ENCODE measurements around the gene SPAG9.

The SPAG9 gene

GRCh38 chr17:50935996-50936266 lies 184.7 kb downstream of the SPAG9 start:
- H3K4me3 ChIP-seq (ENCODE audit: low read depth in 1 of 2, low read length in 2 of 2) = no peak overlapping the region
- ATAC-seq (ENCODE audit: insufficient read depth, low read depth) = no peak
- no peak overlapping the region for H3K4me2 ChIP-seq (ENCODE audit: insufficient read depth, low read length)
- H2AFZ ChIP-seq (ENCODE audit: low read depth, low read length) = no peak overlapping the region
- H3K79me2 ChIP-seq (ENCODE audit: insufficient read depth, low read length) = no peaks in the 10 kb centered on the region
- DNase-seq = no peak
- H3K27me3 ChIP-seq (ENCODE audit: insufficient read depth, low read length, poor library complexity) = no peaks in the 10 kb centered on the region
- H3K9ac ChIP-seq (ENCODE audit: low read depth, low read length) = no peak overlapping the region
- no peaks in the 10 kb centered on the region for H3K36me3 ChIP-seq (ENCODE audit: insufficient read depth, low read length)
- no peak overlapping the region for H3K27ac ChIP-seq (ENCODE audit: low read length)
- no peaks in the 10 kb centered on the region for H4K20me1 ChIP-seq (ENCODE audit: insufficient read depth, low read length)
- TF ChIP-seq EZH2 (IDR thresholded peaks at IDR 0.05; ENCODE audit: borderline replicate concordance, low read depth, low read length, severe bottlenecking) = no peak
- TF ChIP-seq CTCF (IDR thresholded peaks at IDR 0.05; ENCODE audit: borderline replicate concordance, extremely low read depth, low read length, poor library complexity, severe bottlenecking) = no peak
- no peaks in the 10 kb centered on the region for H3K4me1 ChIP-seq (ENCODE audit: insufficient read depth, low read length)
- H3K9me3 ChIP-seq (ENCODE audit: insufficient read depth, low read length, severe bottlenecking) = no peaks in the 10 kb centered on the region

DNA sequence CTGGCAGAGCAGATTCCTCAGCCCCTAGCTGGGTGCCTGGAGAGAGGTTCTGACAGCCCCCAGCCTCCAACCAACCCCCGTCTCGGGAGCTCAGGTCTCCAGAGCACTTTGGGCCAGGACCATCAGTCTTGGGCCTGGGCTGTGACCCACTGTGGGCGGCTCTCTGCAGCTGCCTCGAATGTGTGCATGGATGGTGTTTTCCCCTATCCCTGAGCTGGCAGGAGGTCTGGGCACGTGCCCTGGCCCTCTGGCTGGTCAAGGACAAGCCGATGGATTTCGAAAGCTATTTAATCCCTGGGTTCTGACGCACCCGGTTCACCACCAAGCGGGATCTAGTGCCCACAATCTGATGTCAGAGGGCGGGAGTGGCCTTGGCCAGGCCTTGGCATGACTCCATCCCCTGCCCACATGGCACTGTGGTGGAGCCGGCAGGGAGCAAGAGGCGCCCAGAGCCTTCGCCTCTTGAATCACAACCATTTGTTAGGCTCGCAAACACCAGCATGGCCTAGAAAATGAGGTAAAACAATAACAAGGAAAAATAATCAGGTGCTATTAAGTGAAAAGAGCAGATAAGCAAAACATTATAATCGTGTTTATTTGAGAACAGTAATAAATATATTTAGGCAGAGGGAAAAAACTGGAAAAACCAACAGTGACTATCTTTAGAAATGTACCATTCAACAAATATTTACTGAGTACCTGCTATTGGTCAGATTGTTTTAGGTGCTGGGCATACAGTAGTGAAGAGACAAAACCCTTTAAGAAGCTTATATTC lies 185.3 kb downstream of the SPAG9 start:
- DNase-seq = no peak
- no peaks in the 10 kb centered on the region for H4K20me1 ChIP-seq (ENCODE audit: insufficient read depth, low read length)
- no peak for TF ChIP-seq EZH2 (IDR thresholded peaks at IDR 0.05; ENCODE audit: borderline replicate concordance, low read depth, low read length, severe bottlenecking)
- no peak for TF ChIP-seq CTCF (IDR thresholded peaks at IDR 0.05; ENCODE audit: borderline replicate concordance, extremely low read depth, low read length, poor library complexity, severe bottlenecking)
- no peaks in the 10 kb centered on the region for H3K27me3 ChIP-seq (ENCODE audit: insufficient read depth, low read length, poor library complexity)
- no peak overlapping the region for H3K4me3 ChIP-seq (ENCODE audit: low read depth in 1 of 2, low read length in 2 of 2)
- H3K9me3 ChIP-seq (ENCODE audit: insufficient read depth, low read length, severe bottlenecking) = no peaks in the 10 kb centered on the region
- no peaks in the 10 kb centered on the region for H3K79me2 ChIP-seq (ENCODE audit: insufficient read depth, low read length)
- no peak overlapping the region for H3K9ac ChIP-seq (ENCODE audit: low read depth, low read length)
- H3K36me3 ChIP-seq (ENCODE audit: insufficient read depth, low read length) = no peaks in the 10 kb centered on the region
- no peaks in the 10 kb centered on the region for H3K4me1 ChIP-seq (ENCODE audit: insufficient read depth, low read length)
- ATAC-seq (ENCODE audit: insufficient read depth, low read depth) = no peak; the same call in 2 of the 3 replicates
- no peak overlapping the region for H3K4me2 ChIP-seq (ENCODE audit: insufficient read depth, low read length)
- H3K27ac ChIP-seq (ENCODE audit: low read length) = no peak overlapping the region
- no peak overlapping the region for H2AFZ ChIP-seq (ENCODE audit: low read depth, low read length)

DNA sequence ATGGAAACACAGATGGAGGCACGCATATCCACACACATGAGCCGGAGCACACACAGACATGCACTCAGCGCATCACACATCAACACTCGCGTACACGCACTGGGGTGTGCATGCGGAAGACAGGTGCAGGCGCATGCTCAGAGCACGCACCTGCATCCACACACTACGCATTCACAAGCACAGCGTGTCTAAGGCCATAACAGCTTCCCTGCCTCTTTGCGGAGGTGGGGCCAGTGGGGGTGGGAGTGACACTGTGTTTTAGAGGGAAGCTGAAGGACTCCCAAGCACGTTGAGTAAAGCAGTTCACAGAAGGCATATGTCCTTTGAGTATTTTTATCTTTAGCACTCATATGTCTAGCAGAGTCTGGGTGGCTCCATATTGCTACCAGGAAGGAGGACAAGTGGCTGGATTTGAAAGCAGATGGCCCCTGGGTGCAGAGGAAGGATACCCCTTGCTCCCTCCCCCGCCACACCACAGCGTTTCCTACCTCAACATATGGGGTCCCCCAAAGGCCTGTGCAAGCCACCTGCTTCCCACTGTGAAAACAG lies 185.9 kb downstream of the SPAG9 start:
- DNase-seq = peak; percentile 17
- no peak overlapping the region for H2AFZ ChIP-seq (ENCODE audit: low read depth, low read length)
- no peak overlapping the region for H3K4me2 ChIP-seq (ENCODE audit: insufficient read depth, low read length)
- H3K27ac ChIP-seq (ENCODE audit: low read length) = no peak overlapping the region
- no peak overlapping the region for H3K9ac ChIP-seq (ENCODE audit: low read depth, low read length)
- no peaks in the 10 kb centered on the region for H3K4me1 ChIP-seq (ENCODE audit: insufficient read depth, low read length)
- no peaks in the 10 kb centered on the region for H3K79me2 ChIP-seq (ENCODE audit: insufficient read depth, low read length)
- no peak overlapping the region for H3K4me3 ChIP-seq (ENCODE audit: low read depth in 1 of 2, low read length in 2 of 2)
- no peak for TF ChIP-seq EZH2 (IDR thresholded peaks at IDR 0.05; ENCODE audit: borderline replicate concordance, low read depth, low read length, severe bottlenecking)
- no peak for TF ChIP-seq CTCF (IDR thresholded peaks at IDR 0.05; ENCODE audit: borderline replicate concordance, extremely low read depth, low read length, poor library complexity, severe bottlenecking)
- no peaks in the 10 kb centered on the region for H3K36me3 ChIP-seq (ENCODE audit: insufficient read depth, low read length)
- ATAC-seq (ENCODE audit: insufficient read depth, low read depth) = peak; percentile 31; the same call in 1 of the 3 replicates
- no peaks in the 10 kb centered on the region for H4K20me1 ChIP-seq (ENCODE audit: insufficient read depth, low read length)
- H3K27me3 ChIP-seq (ENCODE audit: insufficient read depth, low read length, poor library complexity) = peaks cover 4% of the 10 kb centered on the region
- no peaks in the 10 kb centered on the region for H3K9me3 ChIP-seq (ENCODE audit: insufficient read depth, low read length, severe bottlenecking)

Data from DND-41 (cell line).